IPS-NIHi11 (cell line): ENCODE measurements around the gene SSH3.

Experiments
- DNase-seq: peaks from one replicate; pipeline ENCODE4 v3.0.0; 2012; ENCODE audit warnings: mixed read lengths, low spot score

SSH3 gene, protein sequence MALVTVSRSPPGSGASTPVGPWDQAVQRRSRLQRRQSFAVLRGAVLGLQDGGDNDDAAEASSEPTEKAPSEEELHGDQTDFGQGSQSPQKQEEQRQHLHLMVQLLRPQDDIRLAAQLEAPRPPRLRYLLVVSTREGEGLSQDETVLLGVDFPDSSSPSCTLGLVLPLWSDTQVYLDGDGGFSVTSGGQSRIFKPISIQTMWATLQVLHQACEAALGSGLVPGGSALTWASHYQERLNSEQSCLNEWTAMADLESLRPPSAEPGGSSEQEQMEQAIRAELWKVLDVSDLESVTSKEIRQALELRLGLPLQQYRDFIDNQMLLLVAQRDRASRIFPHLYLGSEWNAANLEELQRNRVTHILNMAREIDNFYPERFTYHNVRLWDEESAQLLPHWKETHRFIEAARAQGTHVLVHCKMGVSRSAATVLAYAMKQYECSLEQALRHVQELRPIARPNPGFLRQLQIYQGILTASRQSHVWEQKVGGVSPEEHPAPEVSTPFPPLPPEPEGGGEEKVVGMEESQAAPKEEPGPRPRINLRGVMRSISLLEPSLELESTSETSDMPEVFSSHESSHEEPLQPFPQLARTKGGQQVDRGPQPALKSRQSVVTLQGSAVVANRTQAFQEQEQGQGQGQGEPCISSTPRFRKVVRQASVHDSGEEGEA

GRCh38 chr11:67303132-67303834 is at the start of gene SSH3:
Gene SSH3 (plus strand): TSS chr11:67303530. CDS start chr11:67303626, 96 bp downstream.
- DNase-seq, result peak; percentile 92

GRCh38 chr11:67253872-67254624 is 49.3 kb upstream of the SSH3 start:
- no peak for DNase-seq

- no peak for DNase-seq
Measured at GRCh38 chr11:67254798-67255197, 48.5 kb upstream of the SSH3 start.

DNA sequence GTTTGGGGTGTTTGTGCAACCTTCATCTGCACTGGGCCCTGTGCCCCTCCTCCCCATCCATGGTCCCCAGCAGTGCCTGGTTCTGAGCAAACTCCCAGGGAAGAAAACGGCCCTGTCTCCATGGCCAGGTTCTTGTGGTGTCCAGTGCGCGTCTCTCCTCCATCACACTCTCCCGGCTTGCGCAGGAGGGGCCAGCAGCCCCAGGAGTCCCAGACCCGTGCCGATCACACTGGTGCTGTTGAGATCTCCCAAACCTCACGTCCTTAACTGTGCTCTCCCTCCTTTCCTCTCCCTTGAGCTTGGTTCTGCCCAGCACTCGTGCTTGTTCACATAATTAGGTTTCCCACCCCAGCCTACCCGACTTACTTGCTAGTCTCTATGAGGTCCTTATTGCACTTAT is 48.0 kb upstream of the SSH3 start:
- no peak for DNase-seq

GRCh38 chr11:67255864-67256263 is 47.5 kb upstream of the SSH3 start:
- no peak for DNase-seq

GRCh38 chr11:67256477-67257135 is 46.7 kb upstream of the SSH3 start:
- no peak for DNase-seq

- no peak for DNase-seq
Measured at GRCh38 chr11:67260406-67260805, 42.9 kb upstream of the SSH3 start.

DNA sequence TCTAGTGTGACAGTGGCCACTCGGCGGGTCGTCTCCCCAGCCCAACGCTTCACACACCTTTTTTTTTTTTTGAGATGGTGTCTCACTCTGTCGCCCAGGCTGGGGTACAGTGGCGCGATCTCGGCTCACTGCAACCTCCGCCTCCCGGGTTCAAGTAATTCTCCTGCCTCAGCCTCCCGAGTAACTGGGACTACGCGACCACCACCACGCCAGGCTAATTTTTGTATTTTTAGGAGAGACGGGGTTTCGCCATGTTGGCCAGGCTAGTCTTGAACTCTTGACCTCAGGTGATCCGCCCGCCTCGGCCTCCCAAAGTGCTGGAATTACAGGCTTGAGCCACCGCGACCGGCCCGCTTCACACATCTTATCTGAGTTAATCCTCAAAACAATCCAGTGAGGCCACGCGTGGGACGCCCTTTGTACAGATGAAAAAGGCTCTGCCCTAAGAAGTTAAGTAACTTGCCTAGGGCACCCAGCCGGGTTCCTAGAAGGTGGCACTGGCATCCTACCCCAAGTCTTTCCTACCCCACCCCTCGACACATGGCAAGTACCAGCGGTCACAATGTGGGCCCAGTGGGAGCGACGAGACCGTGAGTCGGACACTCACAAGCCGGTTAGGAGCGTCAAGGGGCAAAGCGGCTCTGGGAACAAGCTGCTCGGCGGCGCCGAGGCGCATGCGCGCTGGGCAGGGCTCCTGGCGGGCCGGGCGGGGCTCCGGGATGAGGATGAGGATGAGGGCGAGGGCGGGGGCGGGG is 42.3 kb upstream of the SSH3 start:
- DNase-seq, result peak; percentile 89

GRCh38 chr11:67261640-67261945 is 41.7 kb upstream of the SSH3 start:
- DNase-seq, result no peak

- no peak for DNase-seq
Measured at GRCh38 chr11:67261946-67262681, 41.2 kb upstream of the SSH3 start.

- DNase-seq, result peak; percentile 91
Measured at GRCh38 chr11:67262731-67263675, 40.3 kb upstream of the SSH3 start.

GRCh38 chr11:67264260-67264659 is 39.1 kb upstream of the SSH3 start:
- DNase-seq, result no peak

GRCh38 chr11:67264877-67265632 is 38.3 kb upstream of the SSH3 start:
- DNase-seq, result no peak

GRCh38 chr11:67265633-67266448 is 37.5 kb upstream of the SSH3 start:
- DNase-seq, result peak; percentile 93

- no peak for DNase-seq
Measured at GRCh38 chr11:67266449-67267187, 36.7 kb upstream of the SSH3 start, which contains the start of gene GRK2. Gene GRK2 (plus strand): TSS chr11:67266473. CDS start chr11:67266700, 227 bp downstream.

DNA sequence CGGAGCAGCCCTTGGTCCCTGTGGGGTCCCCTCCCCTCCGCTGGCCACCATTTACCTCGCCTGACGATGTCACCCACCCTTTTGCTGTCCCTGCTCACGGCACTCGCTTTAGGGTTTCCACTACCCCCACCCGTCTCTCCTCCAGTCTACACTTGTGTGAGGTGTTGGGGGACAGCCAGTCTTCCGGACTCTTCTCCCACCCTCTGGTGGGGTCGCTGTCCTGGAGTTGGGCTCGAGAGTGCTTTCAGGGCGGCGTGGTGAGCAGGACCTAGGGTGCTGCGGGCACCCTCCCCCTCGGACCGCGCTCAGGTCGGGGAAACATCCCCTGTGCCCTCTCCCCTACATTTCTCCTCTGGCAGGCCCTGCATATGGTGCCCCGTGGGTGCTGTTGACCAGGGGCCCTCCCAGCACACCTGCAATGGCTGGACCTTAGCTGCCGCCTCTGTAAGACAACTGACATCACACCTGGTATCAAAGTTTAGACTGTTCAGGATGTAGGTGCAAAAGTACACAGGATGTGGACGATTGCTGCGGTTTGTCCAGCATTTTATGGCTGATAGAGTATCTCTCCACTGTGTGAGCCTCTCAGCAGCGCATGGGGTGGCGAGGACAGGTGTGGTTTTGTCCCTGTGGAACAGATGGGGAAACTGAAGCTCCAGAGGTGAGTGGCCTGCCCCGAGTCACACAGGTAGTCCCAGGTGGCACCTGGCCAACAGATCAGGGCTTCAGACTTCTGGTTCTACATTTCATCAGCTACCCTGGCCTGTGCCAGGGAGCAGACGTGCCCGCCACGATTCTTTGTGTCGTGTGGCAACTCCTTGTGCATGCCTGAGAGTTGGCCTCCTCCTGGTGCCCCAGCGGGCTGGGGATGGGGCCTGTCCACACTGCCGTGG is 35.9 kb upstream of the SSH3 start:
- DNase-seq, result no peak
